Muscle of leg (tissue), 11 donors: ENCODE data around the gene NPIPA5. TPM values are rescaled to one million over a fixed set of nuclear protein-coding genes. Genes with fewer than 3 reads are reported as not detected.
"Not testable (repeated sequence)": the region's sequence is repeated elsewhere in the genome, so short reads cannot be mapped to it uniquely, and the experiment has no call there.

ENCODE experiments used
- DNase-seq: peaks from one replicate; pipeline ENCODE4 v3.0.0; 2013
- H3K27ac ChIP-seq: one replicate; pipeline ENCODE4 v1.5.1; 2013; ENCODE audit warnings: mild to moderate bottlenecking, low read length, control low read depth
- H3K27me3 ChIP-seq: one replicate; pipeline ENCODE4 v1.6.1; 2013; ENCODE audit warnings: low read length; ENCODE audit not compliant: control insufficient read depth, insufficient read depth
- H3K36me3 ChIP-seq: one replicate; pipeline ENCODE4 v1.6.1; 2013; ENCODE audit warnings: low read length; ENCODE audit not compliant: control insufficient read depth, insufficient read depth
- H3K4me1 ChIP-seq: one replicate; pipeline ENCODE4 v1.6.1; 2013; ENCODE audit warnings: low read length; ENCODE audit not compliant: control insufficient read depth, insufficient read depth
- H3K4me3 ChIP-seq: one replicate; pipeline ENCODE4 v1.5.1; 2013; ENCODE audit warnings: low read length, control low read depth
- H3K9me3 ChIP-seq: replicated peaks from 2 replicates; pipeline ENCODE4 v1.6.1; 2013; ENCODE audit warnings: low read depth, low read length; ENCODE audit not compliant: control insufficient read depth
- WGBS: methylation state at CpG from one replicate; pipeline ENCODE4 v1.1.5; 2013; ENCODE audit warnings: missing lambda C conversion rate; ENCODE audit not compliant: insufficient coverage; 5-methylcytosine and 5-hydroxymethylcytosine counted together
- polyA plus RNA-seq, 8 donors: library from polyadenylated mRNA; unstranded; fragments of 120-200 nt; gene quantifications; one replicate each; pipeline versions ENCODE4 v1.2.1 to v1.2.3, GENCODE V29; 2013; ENCODE audit warnings: inconsistent platforms in 1 of 8, low replicate concordance in 1 of 8; ENCODE audit not compliant: insufficient read length in 8 of 8, insufficient read depth in 1 of 8
- total RNA-seq: library from RNA; stranded (reverse); fragments of 120-200 nt; gene quantifications from one replicate; pipeline ENCODE4 v1.2.4, GENCODE V29; 2013

The NPIPA5 gene
- total and polyA plus RNA-seq, 9 donors, result 0.86 to 27.6 (median 12.4) TPM

DNA sequence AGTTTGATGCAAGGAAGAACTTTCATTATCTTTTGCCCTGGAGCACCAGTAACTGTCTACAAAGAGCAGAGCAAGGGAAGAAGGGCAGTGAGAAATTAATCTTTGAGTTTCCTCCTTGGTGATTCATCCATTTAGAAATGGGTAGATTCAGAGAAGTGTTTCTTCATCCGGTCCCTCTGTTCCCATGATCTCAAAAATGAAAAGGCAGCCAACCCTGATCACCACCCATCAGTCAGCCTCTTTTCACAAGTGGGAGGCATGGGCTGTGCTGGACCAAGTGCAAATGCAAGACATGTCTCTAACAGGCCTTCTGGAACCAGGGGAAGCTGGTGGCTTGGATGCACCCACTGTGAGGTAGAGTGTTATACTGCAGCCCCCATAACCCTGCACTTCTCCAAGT, 35.8 kb downstream of the NPIPA5 start:
- H3K27ac ChIP-seq, H3K27me3 ChIP-seq, H3K4me1 ChIP-seq, DNase-seq, H3K4me3 ChIP-seq, H3K36me3 ChIP-seq, H3K9me3 ChIP-seq: not testable (repeated sequence)
- WGBS, result no CpG with 5 or more reads among the region's 1 CpG

DNA sequence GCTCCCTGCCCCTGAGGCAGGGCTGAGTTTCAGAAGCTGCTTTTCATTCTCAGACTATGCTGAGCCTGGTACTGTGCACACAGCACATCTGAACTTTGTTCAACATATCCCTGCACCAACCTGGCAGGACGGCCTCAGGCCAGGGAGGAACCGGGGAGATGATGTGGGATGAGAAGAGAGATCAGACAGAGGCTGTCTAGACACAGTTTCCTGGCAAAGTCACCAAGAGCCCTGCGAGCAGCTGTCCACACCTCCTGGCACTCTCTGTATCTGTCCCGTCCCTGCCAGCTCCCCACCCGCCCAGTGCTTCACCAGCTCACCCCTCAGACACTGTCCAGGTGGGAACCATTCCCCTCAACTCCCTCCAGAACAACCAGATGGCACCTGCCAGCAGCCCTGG, 39.1 kb downstream of the NPIPA5 start:
- no CpG with 5 or more reads among the region's 5 CpGs for WGBS
- H3K4me3 ChIP-seq, H3K27ac ChIP-seq, H3K36me3 ChIP-seq, H3K9me3 ChIP-seq, DNase-seq, H3K4me1 ChIP-seq, H3K27me3 ChIP-seq: not testable (repeated sequence)

- DNase-seq, H3K4me1 ChIP-seq, H3K4me3 ChIP-seq, H3K27me3 ChIP-seq, H3K36me3 ChIP-seq, H3K9me3 ChIP-seq, H3K27ac ChIP-seq: not testable (repeated sequence)
- WGBS, result no CpG with 5 or more reads among the region's 7 CpGs
Observed at GRCh38 chr16:15337974-15338605, 40.0 kb downstream of the NPIPA5 start.

DNA sequence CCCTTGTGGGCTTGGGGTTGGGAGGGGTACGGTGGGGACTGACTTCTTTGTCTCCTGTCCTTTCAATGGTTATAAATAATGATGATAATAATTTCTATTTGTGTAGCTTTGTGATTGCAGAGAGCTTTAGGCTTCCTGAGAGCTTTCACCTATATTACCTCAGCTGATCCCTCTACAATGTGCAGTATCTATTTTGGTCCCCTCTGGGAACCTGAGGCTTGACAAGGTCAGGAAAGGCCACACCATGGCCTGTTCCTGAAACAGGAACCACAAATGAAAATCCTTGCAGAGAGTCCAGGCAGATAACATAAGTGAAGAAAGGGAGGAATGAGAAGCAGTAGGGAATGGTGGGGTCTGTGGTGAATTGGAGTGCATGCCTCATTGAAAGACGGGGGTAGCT, 42.5 kb downstream of the NPIPA5 start:
- H3K36me3 ChIP-seq, DNase-seq, H3K9me3 ChIP-seq, H3K27me3 ChIP-seq, H3K27ac ChIP-seq, H3K4me3 ChIP-seq, H3K4me1 ChIP-seq: not testable (repeated sequence)
- WGBS, result no CpG with 5 or more reads among the region's 2 CpGs

DNA sequence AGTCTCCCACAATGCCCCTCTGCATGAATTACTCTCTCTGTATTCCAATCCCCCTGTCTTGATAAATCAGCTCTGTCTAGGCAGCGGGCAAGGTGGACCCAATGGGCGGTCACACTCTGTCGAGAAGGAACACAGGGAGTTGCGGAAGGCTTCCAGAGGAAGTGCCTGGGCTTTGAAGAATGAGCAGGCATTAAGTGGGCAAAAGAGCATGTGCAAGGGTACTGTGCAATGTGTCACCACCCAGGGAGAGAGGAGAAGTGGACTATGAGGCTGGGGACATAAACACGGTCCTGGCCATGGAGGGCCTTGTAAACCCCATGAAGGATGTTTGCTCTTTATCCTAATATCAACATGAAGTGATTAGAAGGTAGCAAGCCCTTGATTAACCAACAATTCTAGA, 44.1 kb downstream of the NPIPA5 start:
- not testable (repeated sequence) for DNase-seq, H3K27me3 ChIP-seq, H3K4me1 ChIP-seq, H3K9me3 ChIP-seq, H3K27ac ChIP-seq, H3K4me3 ChIP-seq, H3K36me3 ChIP-seq
- WGBS, result no CpG with 5 or more reads among the region's 5 CpGs

- H3K9me3 ChIP-seq, H3K27ac ChIP-seq, DNase-seq, H3K27me3 ChIP-seq, H3K4me3 ChIP-seq, H3K36me3 ChIP-seq, H3K4me1 ChIP-seq: not testable (repeated sequence)
- no CpG with 5 or more reads among the region's 2 CpGs for WGBS
Observed at GRCh38 chr16:15330978-15331377, 47.1 kb downstream of the NPIPA5 start.

DNA sequence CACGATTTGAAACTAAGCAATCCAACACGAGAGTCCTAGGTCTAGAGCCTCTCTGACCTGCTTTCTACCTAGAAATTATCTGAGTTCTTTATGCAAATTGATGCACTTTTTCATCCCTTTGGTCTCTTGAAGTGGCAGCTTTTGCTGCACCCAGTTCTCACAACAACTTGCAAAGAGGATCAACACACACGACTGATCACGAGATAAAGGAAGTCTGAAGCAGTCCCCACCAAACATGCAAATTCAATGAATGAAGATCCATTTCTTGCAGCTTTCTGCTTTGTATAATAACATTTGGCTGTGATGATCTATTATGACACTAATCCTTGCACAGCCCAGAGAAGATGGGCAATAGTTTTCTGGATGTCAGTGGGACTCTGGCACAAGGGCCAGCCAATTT, 53.1 kb downstream of the NPIPA5 start:
- H3K27ac ChIP-seq, H3K4me1 ChIP-seq, H3K27me3 ChIP-seq, DNase-seq, H3K36me3 ChIP-seq, H3K9me3 ChIP-seq, H3K4me3 ChIP-seq: not testable (repeated sequence)
- no CpG with 5 or more reads among the region's 4 CpGs for WGBS

DNA sequence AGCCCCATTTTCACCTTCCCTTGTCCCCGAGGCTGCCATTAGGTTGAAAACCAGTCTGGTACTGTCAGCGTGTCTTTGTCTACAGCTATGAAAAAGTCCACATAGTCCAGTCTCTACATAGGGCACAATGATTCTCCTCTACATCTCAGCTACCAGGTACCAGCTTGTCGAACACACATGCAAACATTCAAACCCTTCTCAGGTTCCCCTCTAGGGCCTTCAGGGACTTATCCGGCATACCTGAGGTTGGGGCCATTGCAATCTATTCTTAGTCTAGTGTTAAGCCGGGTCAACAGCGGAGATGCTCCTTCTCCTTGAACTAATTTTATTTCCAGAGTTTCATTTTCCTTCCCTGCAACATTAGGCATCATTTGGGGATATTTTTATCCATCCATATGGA, 54.7 kb downstream of the NPIPA5 start:
- DNase-seq, H3K9me3 ChIP-seq, H3K4me1 ChIP-seq, H3K27me3 ChIP-seq, H3K4me3 ChIP-seq, H3K36me3 ChIP-seq, H3K27ac ChIP-seq: not testable (repeated sequence)
- no CpG with 5 or more reads among the region's 6 CpGs for WGBS

DNA sequence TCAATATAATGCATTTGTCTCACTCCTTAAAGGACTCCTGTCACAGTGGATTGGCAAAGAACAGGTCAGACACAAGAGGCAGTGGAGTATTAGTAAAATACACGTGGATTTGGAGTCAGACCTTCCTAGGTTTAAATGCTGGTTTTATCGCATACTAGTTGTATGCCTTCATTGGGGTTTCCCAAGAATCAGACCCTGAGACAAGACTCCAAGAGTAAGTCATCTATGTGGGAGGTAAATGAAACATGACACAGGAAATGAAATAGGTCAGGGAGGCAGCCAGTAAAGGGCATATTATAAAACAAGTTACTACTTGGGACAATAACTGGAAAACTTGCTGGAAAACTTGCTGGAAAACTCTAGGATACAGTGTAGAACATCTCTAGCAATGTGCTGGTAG, 56.9 kb downstream of the NPIPA5 start:
- H3K27me3 ChIP-seq, H3K4me1 ChIP-seq, H3K36me3 ChIP-seq, H3K4me3 ChIP-seq, H3K27ac ChIP-seq, DNase-seq, H3K9me3 ChIP-seq: not testable (repeated sequence)
- no CpG with 5 or more reads among the region's 2 CpGs for WGBS

DNA sequence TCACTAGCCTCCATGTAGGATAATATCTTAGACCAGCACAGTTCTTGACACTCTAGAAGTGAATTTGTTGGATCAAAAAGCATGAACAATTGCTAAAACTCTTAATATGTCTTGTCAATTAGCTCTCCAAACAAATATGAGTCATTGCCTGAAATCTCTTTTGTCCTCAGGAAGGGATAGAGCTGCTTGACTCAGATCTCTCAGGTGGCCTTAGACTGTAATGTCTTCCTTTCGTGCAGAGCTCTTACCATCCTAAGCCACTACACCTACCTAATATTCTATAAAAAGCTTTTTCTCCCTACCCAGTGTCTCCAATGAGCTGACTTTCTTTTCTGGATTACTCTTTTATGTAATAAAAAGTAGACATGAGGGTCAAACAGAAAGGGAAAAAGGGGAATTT, 63.5 kb downstream of the NPIPA5 start:
- not testable (repeated sequence) for H3K9me3 ChIP-seq, H3K27me3 ChIP-seq, DNase-seq, H3K4me1 ChIP-seq, H3K27ac ChIP-seq, H3K36me3 ChIP-seq, H3K4me3 ChIP-seq
- WGBS, result no CpG with 5 or more reads among the region's 1 CpG
